HG03039 (cell line): Measurements from ENCODE around the gene PRR27.

Experiments used
- ATAC-seq: cut with Tn5 transposase; IDR thresholded peaks from one replicate; pipeline ENCODE4 v1.9.1; 2021; ENCODE audit warnings: mild to moderate bottlenecking, moderate library complexity; ENCODE audit not compliant: unreplicated experiment

The PRR27 gene

GRCh38 chr4:70153937-70154336 lies at the start of gene PRR27:
Gene PRR27 (plus strand): TSS chr4:70154237. CDS start chr4:70154376, 139 bp downstream.
- ATAC-seq: no peak

- no peak for ATAC-seq
These were observed 43.1 kb upstream of the PRR27 start for GRCh38 chr4:70110917-70111316.

DNA sequence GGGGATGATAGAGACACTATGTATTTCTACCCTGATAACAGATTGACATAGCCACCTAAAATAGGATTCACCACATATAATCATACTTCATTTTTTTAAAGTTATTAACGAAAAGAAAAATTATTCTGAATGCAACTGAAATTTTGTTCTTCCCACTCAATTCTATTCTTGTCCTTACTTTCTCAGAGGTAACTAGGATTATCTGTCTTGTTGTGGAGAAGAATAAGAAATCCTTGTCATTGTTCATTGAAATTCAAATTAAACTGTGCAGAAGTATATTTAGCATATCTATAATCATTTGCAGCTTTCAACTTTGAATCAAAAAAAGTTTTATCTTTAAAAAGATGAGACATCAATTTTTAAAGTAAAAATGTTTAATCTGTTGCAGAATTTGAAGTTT lies 40.4 kb upstream of the PRR27 start:
- no peak for ATAC-seq

DNA sequence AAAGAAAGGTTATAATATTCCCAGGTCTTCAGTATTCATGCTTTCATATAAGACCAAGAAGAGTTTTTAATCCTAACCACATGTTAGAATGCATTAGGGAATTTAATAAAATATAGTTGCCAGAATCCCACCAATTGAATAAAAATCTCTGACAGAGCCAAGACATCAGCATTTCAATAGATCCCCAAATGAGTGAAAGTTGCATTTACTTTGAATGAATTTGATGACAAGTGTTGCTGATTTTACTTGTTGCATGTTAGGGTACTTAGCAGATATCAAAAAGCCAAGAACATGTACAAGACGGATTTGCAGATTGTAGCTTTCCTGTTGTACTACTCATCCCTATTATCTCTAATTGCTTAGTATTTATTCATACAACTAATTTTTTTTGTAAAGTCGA lies 39.9 kb upstream of the PRR27 start:
- ATAC-seq: no peak

- no peak for ATAC-seq
These were observed 33.7 kb upstream of the PRR27 start for GRCh38 chr4:70120323-70120722.

GRCh38 chr4:70133473-70133872 lies 20.6 kb upstream of the PRR27 start:
- ATAC-seq: no peak

GRCh38 chr4:70138751-70139150 lies 15.3 kb upstream of the PRR27 start:
- ATAC-seq: no peak

DNA sequence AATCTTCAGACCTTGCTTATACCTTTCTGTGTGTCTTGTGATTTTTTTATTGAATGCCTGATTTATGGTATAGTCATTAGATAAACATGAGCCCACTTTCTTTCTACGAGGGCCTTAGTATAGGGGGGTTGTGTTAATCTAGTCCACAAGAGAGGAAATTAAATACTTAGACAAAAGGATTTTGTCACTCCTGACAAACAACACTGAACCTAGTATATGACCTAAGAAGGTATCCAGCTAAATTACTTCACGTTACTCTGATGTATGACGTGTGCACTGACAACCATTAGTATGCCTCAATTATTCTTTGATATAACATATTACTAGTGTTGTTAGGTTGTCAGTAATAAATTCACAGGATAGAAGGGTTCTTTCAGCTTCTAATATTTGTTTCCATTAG lies 2.8 kb upstream of the PRR27 start:
- no peak for ATAC-seq

GRCh38 chr4:70152088-70152487 lies 1.9 kb upstream of the PRR27 start:
- ATAC-seq: no peak

- no peak for ATAC-seq
These were observed 4.5 kb downstream of the PRR27 start for GRCh38 chr4:70158576-70158975.

GRCh38 chr4:70177090-70177489 lies 23.1 kb downstream of the PRR27 start:
- ATAC-seq: no peak

DNA sequence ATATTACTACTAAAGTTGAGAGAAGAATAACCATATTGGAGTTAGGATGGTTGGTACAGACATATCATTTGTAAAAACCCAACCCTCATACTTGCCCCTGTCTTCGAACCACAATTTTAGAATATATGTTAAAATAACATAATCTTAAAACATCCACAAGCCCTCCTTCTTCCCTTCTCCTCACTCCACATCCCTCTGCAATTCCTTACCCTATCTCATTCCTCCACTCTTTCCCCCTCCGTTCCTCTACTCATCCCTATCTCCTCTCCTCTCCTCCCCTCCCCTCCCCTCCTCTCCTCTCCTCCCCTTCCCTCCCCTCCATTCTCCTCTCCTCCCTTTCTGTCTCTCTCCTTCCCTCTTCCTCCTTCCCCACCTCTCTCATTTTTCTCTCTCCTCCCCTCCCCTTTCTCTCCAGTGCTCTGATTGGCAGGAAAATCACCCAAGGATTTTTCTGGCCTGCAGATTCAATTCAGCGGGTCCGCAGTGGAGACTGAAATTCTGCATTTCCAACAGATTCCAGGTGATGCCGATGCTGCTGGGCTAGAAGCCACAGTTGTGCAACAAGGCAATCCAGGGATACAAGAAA lies 24.1 kb downstream of the PRR27 start:
- ATAC-seq: no peak

DNA sequence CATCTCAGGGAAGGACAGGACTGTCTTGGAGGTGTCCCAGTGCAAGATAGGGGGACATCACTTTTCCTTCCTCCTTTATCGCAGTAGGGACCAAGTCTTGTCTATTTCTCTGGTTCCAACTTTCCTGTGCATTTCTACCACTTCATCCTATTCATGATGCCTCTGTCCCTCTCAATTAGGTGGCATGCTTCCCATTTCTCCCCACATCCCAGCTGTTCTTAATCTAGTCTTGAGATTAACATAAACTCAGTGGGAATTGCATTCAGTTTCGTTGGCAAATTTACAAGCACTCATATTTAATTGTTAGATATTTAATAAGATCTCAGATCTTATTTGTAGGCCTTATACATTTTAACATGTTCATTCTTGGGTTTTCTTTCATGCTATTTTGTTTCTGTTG lies 25.8 kb downstream of the PRR27 start:
- ATAC-seq: no peak

DNA sequence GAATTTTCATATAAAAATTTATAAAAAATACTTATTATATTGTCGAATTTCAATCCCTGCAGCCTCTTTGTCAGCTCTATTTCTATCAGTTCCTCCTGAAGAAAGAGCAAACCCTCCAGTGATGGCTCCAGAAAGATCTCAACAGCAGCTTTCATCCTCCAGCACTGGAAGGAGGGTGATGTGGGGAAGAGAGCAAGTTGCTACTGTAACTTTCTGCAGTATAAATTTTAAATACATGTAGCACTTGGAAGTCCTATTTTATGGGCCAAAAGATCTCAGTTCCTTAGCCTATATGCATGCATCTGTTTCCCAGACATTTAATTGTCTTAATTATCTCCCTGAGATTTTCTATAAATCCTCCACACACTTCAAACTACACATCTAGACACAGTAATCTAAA lies 27.8 kb downstream of the PRR27 start:
- no peak for ATAC-seq

DNA sequence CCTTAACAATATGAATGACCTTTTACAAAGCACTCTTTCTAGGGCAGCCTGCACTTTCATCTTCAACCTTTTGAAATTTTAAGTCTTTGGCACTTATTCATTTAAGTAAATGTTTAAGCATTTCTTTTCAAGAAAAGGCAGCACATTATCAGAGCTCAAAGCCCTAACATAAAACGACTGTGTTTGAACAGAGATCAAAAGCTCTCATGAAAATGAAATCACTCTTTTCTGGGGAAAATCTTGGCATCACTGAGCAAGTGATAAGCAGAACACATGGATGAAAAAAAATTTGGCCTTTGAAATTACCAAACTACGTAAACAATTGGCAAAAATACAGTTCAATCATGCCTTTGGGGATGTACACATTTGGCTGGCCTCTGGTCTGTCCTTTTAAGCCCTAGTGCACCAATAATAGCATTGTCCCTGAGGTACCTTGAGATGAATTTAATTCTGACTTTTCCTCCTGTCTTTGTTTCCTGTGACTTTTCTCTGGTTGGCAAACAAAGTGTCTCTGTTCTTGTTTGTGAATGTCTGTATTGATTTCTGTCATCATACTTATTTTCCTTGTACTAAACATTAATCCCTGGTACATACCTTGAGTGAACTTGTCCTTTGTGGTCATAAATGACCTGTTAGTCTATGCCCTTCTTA lies 28.6 kb downstream of the PRR27 start:
- no peak for ATAC-seq

DNA sequence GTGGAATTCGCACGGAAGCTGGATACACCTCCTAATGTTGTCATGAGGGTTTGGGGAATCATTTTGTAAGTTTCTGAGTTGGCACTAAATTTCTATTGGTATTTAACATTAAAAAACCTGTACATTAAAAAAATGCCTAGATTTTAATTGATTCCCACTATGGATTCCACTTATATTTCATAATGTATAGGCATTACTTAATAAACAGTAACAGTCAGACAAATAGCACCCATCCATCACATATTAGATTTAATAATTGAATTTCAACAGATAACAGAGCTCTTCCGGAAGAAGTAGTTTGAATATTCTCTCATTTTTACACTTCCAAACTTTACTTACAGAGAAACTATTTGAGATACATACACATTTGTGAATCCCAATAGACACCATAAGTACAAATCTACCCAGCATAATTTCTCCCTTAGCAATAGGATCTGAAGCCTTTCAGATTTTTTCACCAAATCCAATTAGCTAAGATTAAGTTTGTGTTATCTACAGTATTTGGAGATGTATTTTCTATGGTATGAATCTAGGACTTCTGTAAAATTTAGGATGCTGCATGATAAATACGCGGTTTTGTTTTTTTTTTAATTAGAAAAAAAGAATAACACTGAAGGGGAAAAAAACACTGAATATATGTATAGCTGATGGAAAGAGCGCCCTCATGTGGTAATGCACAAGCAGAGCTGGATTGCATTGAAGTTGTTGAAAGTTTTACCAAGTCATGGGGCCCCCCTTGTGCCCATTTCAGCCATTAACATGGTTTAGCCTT lies 29.3 kb downstream of the PRR27 start:
- no peak for ATAC-seq

GRCh38 chr4:70183940-70184246 lies 29.9 kb downstream of the PRR27 start:
- no peak for ATAC-seq

- no peak for ATAC-seq
These were observed 33.2 kb downstream of the PRR27 start for GRCh38 chr4:70187216-70187615.

DNA sequence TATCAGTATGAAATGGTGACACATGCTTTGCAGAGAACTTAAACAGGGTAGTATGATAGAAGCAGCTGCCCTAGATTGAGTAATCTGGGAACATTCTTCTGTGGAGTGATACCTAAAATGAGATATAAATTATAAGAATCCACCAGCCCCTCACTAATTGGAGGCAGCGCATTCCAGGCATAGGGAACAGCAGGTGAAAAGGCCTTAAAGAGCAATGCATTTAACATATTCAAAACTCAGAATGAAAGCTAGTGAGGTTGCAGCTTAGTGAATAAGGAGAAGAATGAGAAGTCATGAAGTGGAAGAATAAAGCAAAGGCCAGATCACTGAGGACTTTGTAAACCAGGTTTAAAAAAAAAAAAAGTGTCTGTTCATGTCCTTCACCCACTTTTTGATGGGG lies 36.5 kb downstream of the PRR27 start:
- ATAC-seq: no peak

- ATAC-seq: no peak
These were observed 37.6 kb downstream of the PRR27 start for GRCh38 chr4:70191647-70192046.

DNA sequence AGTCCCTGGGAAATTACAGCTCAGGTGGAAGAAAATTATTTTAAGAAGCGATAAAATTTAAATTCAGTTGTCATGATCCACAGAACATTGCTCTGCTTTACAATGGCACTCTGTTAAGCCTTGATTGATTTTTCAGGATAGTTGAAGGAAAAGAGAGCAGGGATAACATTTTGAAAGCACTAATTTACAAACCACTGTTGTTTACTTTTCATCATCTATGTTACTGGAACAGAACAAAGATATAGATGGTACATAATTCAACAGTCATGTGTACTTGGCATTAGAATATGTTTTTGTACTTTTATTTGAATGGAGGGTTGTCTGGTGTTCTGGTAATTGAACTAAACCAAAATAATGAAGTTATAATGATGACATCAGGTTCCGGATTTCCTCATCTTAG lies 38.9 kb downstream of the PRR27 start:
- no peak for ATAC-seq

GRCh38 chr4:70195425-70195824 lies 41.4 kb downstream of the PRR27 start, which contains the start of gene ODAM:
Gene ODAM (plus strand): TSS chr4:70195725. CDS start chr4:70196544, 819 bp downstream.
- ATAC-seq: no peak
